ENCODE measurements around the gene TMED9.

DNA sequence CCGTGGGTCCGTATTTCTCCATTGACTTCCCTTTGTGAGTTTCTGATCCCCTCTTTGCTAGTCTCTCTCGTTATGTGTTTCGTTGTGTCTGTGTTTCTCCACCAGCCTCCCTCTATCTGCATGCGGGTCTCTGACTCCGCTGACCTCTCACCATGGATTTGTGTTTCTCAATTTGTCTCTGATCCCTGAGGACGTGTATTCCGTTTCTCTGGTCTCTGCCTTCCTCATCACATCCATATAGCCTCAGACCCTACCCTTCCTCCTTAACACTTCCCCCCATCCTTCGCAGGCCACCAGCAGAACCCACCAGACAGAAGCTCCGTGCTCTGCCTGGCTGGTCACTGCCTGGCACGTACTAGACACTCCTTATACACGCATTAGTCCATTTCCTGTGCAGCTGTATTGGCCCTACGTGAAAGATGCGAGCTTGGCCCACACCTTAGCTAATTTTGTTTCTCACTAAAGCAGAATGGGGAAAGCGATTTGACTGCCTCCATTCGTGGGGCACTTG, 8.6 kb downstream of the TMED9 start:
- TF ChIP-seq, protein P1, sequence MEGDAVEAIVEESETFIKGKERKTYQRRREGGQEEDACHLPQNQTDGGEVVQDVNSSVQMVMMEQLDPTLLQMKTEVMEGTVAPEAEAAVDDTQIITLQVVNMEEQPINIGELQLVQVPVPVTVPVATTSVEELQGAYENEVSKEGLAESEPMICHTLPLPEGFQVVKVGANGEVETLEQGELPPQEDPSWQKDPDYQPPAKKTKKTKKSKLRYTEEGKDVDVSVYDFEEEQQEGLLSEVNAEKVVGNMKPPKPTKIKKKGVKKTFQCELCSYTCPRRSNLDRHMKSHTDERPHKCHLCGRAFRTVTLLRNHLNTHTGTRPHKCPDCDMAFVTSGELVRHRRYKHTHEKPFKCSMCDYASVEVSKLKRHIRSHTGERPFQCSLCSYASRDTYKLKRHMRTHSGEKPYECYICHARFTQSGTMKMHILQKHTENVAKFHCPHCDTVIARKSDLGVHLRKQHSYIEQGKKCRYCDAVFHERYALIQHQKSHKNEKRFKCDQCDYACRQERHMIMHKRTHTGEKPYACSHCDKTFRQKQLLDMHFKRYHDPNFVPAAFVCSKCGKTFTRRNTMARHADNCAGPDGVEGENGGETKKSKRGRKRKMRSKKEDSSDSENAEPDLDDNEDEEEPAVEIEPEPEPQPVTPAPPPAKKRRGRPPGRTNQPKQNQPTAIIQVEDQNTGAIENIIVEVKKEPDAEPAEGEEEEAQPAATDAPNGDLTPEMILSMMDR (IDR thresholded peaks at IDR 0.05), result no peak
- TF ChIP-seq POLR2A (IDR thresholded peaks at IDR 0.05), result no peak

All from thyroid gland (tissue), 4 donors.